Measurements from ENCODE around the gene CYGB. TPM values are rescaled to one million over a fixed set of nuclear protein-coding genes. Genes with fewer than 3 reads are reported as not detected.

The CYGB gene
- total and polyA plus RNA-seq, 2 of the 13 experiments (the other 11 are each of a cell fraction or from before 2014, with no cell fraction given) = 18.9 to 27.1 TPM

DNA sequence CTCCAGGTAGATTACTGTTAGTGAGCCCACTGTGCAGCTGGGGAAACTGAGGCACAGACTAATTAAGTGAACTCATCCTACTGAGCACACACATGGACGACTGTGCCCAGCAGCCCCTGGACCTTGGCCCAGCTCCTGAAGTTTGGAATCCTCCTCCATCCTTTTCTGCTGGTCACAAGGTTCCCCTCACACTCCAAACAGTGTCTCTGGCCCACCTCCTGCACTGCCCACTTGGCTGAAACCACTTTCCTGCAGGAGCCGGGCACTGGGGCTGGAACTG lies 39.9 kb downstream of the CYGB start (continued):
- TF ChIP-seq ZSCAN22 (CRISPR knock-in tag; IDR thresholded peaks at IDR 0.05) = no peak
- no peak for TF ChIP-seq RFX1 (IDR thresholded peaks at IDR 0.05)
- TF ChIP-seq MIER3 (CRISPR knock-in tag; IDR thresholded peaks at IDR 0.05; ENCODE audit: borderline replicate concordance) = 0 out of 2 replicates have a peak, but pooled peaks have one; percentile 31
- no peak for TF ChIP-seq HNF1A (IDR thresholded peaks at IDR 0.05; ENCODE audit: low read depth)
- TF ChIP-seq HNF1A (CRISPR knock-in tag; IDR thresholded peaks at IDR 0.05; ENCODE audit: borderline replicate concordance) = peak; percentile 19; the same call in 1 of the 2 replicates
- no peak for TF ChIP-seq ZNF740 (CRISPR knock-in tag; IDR thresholded peaks at IDR 0.05)
- TF ChIP-seq ZNF709 (CRISPR knock-in tag; IDR thresholded peaks at IDR 0.05) = no peak
- 0 out of 2 replicates have a peak, but pooled peaks have one; percentile 5 for TF ChIP-seq GTF3A (CRISPR knock-in tag; conservative IDR thresholded peaks at IDR 0.05)
- TF ChIP-seq ZNF772 (CRISPR knock-in tag; IDR thresholded peaks at IDR 0.05) = 0 out of 2 replicates have a peak, but pooled peaks have one; percentile 8

DNA sequence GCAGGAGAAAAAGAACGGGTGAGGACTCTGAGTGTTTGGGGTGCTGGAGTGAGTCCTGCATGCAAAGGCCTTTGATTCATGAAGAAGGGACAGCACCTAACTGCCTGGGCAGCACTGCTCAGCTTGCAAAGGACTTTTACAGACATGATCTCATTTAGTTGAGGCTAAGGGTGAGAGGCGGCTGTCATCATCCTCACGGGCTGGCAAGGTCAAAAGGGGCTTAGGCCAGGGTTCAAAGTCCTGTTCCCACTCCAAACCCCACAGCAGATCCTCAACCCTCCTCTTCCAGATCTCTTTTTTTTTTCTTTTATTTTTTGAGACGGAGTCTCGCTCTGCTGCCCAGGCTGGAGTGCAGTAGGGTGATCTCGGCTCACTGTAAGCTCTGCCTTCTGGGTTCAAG lies 41.0 kb downstream of the CYGB start:
- H3K79me2 ChIP-seq (ENCODE audit: insufficient read depth, low read length) = peaks cover 29% of the 10 kb centered on the region
- TF ChIP-seq ZNF501 (CRISPR knock-in tag; IDR thresholded peaks at IDR 0.05) (peak; percentile 63), CENPX (CRISPR knock-in tag; IDR thresholded peaks at IDR 0.05) (no peak), ZNF660 (CRISPR knock-in tag; IDR thresholded peaks at IDR 0.05; ENCODE audit: borderline replicate concordance, low read depth) (no peak), FLYWCH1 (CRISPR knock-in tag; IDR thresholded peaks at IDR 0.05) (no peak), NR2F1 (CRISPR knock-in tag; IDR thresholded peaks at IDR 0.05) (0 out of 4 replicates have a peak, but pooled peaks of 1 of the 2 experiments have one; percentile 21), RBM22 (optimal IDR thresholded peaks at IDR 0.05; ENCODE audit: low read length) (peak; percentile 6), MXD3 (CRISPR knock-in tag; IDR thresholded peaks at IDR 0.05) (no peak), ZNF441 (CRISPR knock-in tag; IDR thresholded peaks at IDR 0.05; ENCODE audit: borderline replicate concordance) (no peak), ZBTB25 (CRISPR knock-in tag; IDR thresholded peaks at IDR 0.05) (no peak), MLLT10 (CRISPR knock-in tag; IDR thresholded peaks at IDR 0.05) (no peak), MXD4 (CRISPR knock-in tag; IDR thresholded peaks at IDR 0.05) (no peak)

More for the DNA sequence above, 41.0 kb downstream of the CYGB start:
- WGBS (ENCODE audit: low lambda C conversion rate) = 79% methylated on average over 6 of the region's 6 CpGs
- no peak for DNase-seq (ENCODE audit: low spot score)
- Histone ChIP-seq H3K27me3 (ENCODE audit: control insufficient read depth in 1 of 2, insufficient read depth in 2 of 2, low read length in 2 of 2) (no peaks in the 10 kb centered on the region; a peak in 1 of 5 replicates), H2AFZ (ENCODE audit: low read length) (no peak overlapping the region), H3K9me3 (ENCODE audit: low read length) (no peaks in the 10 kb centered on the region), H3K36me3 (replicated peaks in 1 of 2; ENCODE audit: control insufficient read depth in 1 of 2, insufficient read depth in 2 of 2, low read length in 2 of 2) (0 out of 5 replicates have a peak, but pooled peaks cover 0 to 1% of the 10 kb centered on the region in 2 experiments), H3K9ac (ENCODE audit: insufficient read depth, low read depth, low read length) (no peak overlapping the region), H3K4me1 (ENCODE audit: insufficient read depth, low read length) (peaks cover 70% of the 10 kb centered on the region), H3K4me2 (ENCODE audit: low read depth, low read length) (no peak overlapping the region), H4K20me1 (ENCODE audit: insufficient read depth, low read length) (peaks cover 37% of the 10 kb centered on the region; the same call in 1 of the 2 replicates), H3K27ac (ENCODE audit: extremely low read length, insufficient read depth, low read length) (no peak overlapping the region), H3K4me3 (replicated peaks in 1 of 3; ENCODE audit: insufficient read depth in 1 of 3, low read depth in 2 of 3, low read length in 3 of 3) (no peak overlapping the region)
- no TSS peak for BruUV-seq (replicated peaks)
- intact Hi-C loops (cut with micrococcal nuclease; ENCODE audit: unreplicated experiment) = no loop called here
- in situ Hi-C loops (cut with HindIII; ENCODE audit: extremely low pct_ligation_motif_present, low pct_unique_long_range_greater_than_20kb) = no loop called here
- no peak for FAIRE-seq
- ChIA-PET POLR2A (interaction anchor here (6.2 to 8.2 kb wide), 2 partner anchors 9 to 20 kb away, joined by 59 to 252 read pairs; no protein-coding TSS in a partner anchor), CTCF (ENCODE audit: low intra/inter-chr PET ratio, low total read pairs) (no interaction called here)
- no peak for ATAC-seq
